Umbilical cord (tissue), 2 donors: ENCODE measurements around the gene WDR5B. TPM values are rescaled to one million over a fixed set of nuclear protein-coding genes. Genes with fewer than 3 reads are reported as not detected.
"Not testable (repeated sequence)": the region's sequence is repeated elsewhere in the genome, so short reads cannot be mapped to it uniquely, and the experiment has no call there.

Source experiments
- DNase-seq: peaks from one replicate; pipeline ENCODE4 v3.0.0-alpha.2; 2015; ENCODE audit warnings: low spot score
- total RNA-seq: library from RNA; depleted of rRNA; stranded (reverse); fragments of >200 nt; gene quantifications from one replicate; pipeline ENCODE4 v1.2.3, GENCODE V29; 2014; ENCODE audit warnings: low replicate concordance; ENCODE audit not compliant: insufficient read depth

The WDR5B gene
- total RNA-seq, 1 donor from 2014 or later: 6.0 TPM

DNA sequence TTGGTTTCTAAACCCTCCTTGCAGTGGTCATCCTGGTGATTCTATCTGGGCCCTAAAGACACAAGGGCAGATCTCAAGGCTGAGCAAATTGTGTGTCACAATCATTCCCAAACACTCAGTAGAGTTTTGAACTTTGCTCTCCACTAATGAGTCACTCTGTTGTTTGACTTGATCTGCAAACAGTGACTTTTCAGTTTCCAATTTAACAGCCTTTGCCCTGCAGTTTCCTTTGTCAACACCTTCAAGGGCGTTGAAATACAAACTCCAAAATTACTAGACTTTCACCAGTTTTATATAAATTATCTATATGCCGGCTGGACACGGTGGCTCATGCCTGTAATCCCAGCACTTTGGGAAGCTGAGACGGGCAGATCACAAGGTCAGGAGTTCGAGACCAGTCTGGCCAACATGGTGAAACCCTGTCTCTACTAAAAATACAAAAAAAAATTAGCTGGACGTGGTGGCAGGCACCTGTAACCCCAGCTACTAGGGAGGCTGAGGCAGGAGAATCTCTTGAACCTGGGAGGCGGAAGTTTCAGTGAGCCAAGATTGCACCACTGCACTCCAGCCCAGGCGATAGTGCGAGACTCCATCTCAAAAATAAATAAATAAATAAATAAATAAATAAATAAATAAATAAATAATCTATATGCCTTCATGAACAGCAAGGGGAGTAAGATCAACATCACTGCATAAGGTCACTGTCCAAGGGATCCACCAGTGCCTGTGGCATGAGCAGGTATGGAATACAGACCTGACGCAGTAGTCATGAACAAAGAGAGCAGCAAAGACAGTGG, 50.1 kb downstream of the WDR5B start:
- not testable (repeated sequence) for DNase-seq

DNA sequence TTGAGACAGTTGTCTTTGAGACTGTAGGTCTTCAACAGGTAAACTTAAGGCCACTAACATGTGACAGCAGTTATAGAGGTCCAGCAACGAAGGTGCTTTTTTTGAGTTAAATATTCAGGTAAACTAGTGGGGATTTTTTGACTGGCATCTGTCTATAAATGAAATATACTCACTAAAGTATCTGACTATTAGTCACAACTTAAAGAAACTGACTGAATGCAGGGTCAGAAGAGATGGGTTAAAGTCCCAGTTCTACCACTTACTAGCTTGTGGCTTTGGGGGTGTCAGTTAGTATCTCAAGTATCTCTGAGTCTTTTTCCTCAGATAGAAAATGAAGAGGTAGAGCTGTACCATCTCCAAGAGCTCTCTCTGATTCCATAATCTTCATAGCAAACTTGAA, 50.8 kb downstream of the WDR5B start:
- DNase-seq: no peak

DNA sequence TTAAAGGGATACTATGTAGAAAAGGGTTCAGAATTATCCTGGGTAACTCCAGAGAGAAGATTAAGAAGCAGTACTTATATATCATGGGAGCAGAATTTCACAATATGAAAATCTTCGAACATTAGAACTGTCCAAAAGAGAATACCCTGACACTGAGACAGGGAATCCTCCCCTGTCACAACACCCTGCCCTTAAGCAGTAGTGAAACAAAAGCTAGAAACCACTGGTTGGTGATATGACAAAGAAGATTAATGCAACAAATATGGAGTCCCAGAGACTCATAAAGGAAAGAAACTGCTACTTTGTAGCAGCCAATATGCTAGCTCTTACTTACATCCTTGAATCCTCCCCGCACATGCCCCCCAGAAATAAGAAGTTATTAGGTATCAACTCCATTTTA, 51.4 kb downstream of the WDR5B start:
- DNase-seq: no peak

Other genes with a start within 250 kb of the WDR5B start
- 1.4 TPM for gene CASR, start 232.4 kb downstream of the WDR5B start, total RNA-seq
- gene CSTA, start 90.8 kb downstream of the WDR5B start, total RNA-seq: 38.0 TPM
- gene MIX23, start 32.8 kb downstream of the WDR5B start, total RNA-seq: 6.5 TPM
- gene FAM162A, start 31.9 kb downstream of the WDR5B start, total RNA-seq: 47.4 TPM
- 20.0 TPM for gene KPNA1, start 98.9 kb upstream of the WDR5B start, total RNA-seq
- gene PARP9, start 148.2 kb upstream of the WDR5B start, total RNA-seq: 31.5 TPM
- 14.9 TPM for gene DTX3L, start 148.3 kb upstream of the WDR5B start, total RNA-seq
- 4.3 TPM for gene PARP15, start 161.6 kb upstream of the WDR5B start, total RNA-seq